ENCODE measurements around the gene PRPF8.

GRCh38 chr17:1686086-1686485, 1.4 kb upstream of the PRPF8 start:
- no peak for TF ChIP-seq CTCF (IDR thresholded peaks at IDR 0.05; ENCODE audit: low read length)
- no peak for TF ChIP-seq EZH2 (IDR thresholded peaks at IDR 0.05; ENCODE audit: borderline replicate concordance, low read length)
